Nephron (organoid): Measurements from ENCODE around the gene TPCN1.

ENCODE experiments used
- H3K27ac Mint-ChIP-seq, 3 experiments: 2 replicates each; pipeline ENCODE4 v1.8.0; 2020; ENCODE audit warnings: mixed read lengths in 3 of 3, mild to moderate bottlenecking in 2 of 3, moderate library complexity in 1 of 3
- H3K27me3 Mint-ChIP-seq: 2 replicates; pipeline ENCODE4 v1.8.0; 2021; ENCODE audit warnings: low read depth, mild to moderate bottlenecking, moderate library complexity, mixed read lengths
- H3K36me3 Mint-ChIP-seq: 2 replicates; pipeline ENCODE4 v1.8.0; 2020; ENCODE audit warnings: low read depth, mixed read lengths
- H3K4me1 Mint-ChIP-seq: 2 replicates; pipeline ENCODE4 v1.8.0; 2020; ENCODE audit warnings: mixed read lengths
- H3K4me3 Mint-ChIP-seq, 3 experiments: 2 replicates each; pipeline ENCODE4 v1.8.0; 2020; ENCODE audit warnings: mild to moderate bottlenecking in 3 of 3, mixed read lengths in 3 of 3, moderate library complexity in 2 of 3
- H3K9me3 Mint-ChIP-seq: 2 replicates; pipeline ENCODE4 v1.8.0; 2020; ENCODE audit warnings: mixed read lengths
- CTCF ChIP-seq, 3 experiments: fragments of 200-600 bp; sonication (generic); IDR thresholded peaks; one replicate each; pipeline ENCODE4 v1.5.0; 2021; ENCODE audit warnings: antibody characterized with exemption in 3 of 3; ENCODE audit not compliant: unreplicated experiment in 3 of 3

TPCN1 gene

GRCh38 chr12:113185180-113186032, 35.9 kb upstream of the TPCN1 start, which contains the start of the genes DDX54 and RITA1:
Gene DDX54, minus strand, starts transcription at chr12:113185478. Its CDS starts 27 bp downstream, at chr12:113185451.
Gene RITA1, plus strand, starts transcription at chr12:113185721. Its CDS starts 1,026 bp downstream, at chr12:113186747.
- Mint-ChIP-seq H3K9me3 (no peaks in the 10 kb centered on the region), H3K4me1 (peaks cover 12% of the 10 kb centered on the region), H3K27me3 (no peaks in the 10 kb centered on the region), H3K27ac (peak within 1 kb of the TSS; percentile 95 to 99 (median 96)), H3K4me3 (peak within 1 kb of the TSS; percentile 89 to 99 (median 95)), H3K36me3 (peaks cover 31% of the 10 kb centered on the region)
- no peak for TF ChIP-seq CTCF (IDR thresholded peaks at IDR 0.05; ENCODE audit: unreplicated experiment in 3 of 3)

GRCh38 chr12:113186033-113186365, 35.3 kb upstream of the TPCN1 start:
- TF ChIP-seq CTCF (IDR thresholded peaks at IDR 0.05; ENCODE audit: unreplicated experiment in 3 of 3): no peak
- peak overlapping the region; percentile 88 to 96 (median 90) for H3K27ac Mint-ChIP-seq

GRCh38 chr12:113186666-113187325, 34.5 kb upstream of the TPCN1 start:
- Mint-ChIP-seq H3K27me3 (no peaks in the 10 kb centered on the region), H3K4me1 (peaks cover 12% of the 10 kb centered on the region), H3K9me3 (no peaks in the 10 kb centered on the region), H3K27ac (peak overlapping the region; percentile 88 to 96 (median 90)), H3K4me3 (peak overlapping the region; percentile 89 to 99 (median 95)), H3K36me3 (peaks cover 28% of the 10 kb centered on the region)
- no peak for TF ChIP-seq CTCF (IDR thresholded peaks at IDR 0.05; ENCODE audit: unreplicated experiment in 3 of 3)

More at GRCh38 chr12:113186033-113186365, 35.3 kb upstream of the TPCN1 start:
- peaks cover 12% of the 10 kb centered on the region for H3K4me1 Mint-ChIP-seq
- H3K36me3 Mint-ChIP-seq: peaks cover 31% of the 10 kb centered on the region
- peak overlapping the region; percentile 89 to 99 (median 95) for H3K4me3 Mint-ChIP-seq
- H3K27me3 Mint-ChIP-seq: no peaks in the 10 kb centered on the region
- H3K9me3 Mint-ChIP-seq: no peaks in the 10 kb centered on the region

DNA sequence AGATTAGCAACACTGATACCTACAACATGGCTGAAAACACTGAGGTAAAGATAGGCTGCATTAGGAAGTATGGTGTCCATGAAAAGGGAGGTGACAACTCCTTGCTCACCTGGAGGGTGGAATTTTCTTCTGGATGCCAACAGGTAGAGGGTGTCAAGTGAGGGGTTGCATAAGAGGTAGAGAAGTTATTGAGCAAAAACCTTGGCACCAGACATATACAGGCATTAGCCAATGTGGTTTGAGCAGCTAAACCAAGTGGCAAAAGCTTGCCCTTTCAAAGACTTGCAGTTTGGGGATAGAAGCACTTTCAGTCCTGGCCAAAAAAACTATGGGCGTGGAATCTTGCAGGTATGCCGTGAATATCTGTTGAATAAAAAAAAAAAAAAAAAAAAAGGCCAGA, 31.9 kb upstream of the TPCN1 start:
- Mint-ChIP-seq H3K27ac (peak overlapping the region in 1 of 3 experiments; percentile 19), H3K36me3 (peaks cover 38% of the 10 kb centered on the region), H3K9me3 (no peaks in the 10 kb centered on the region), H3K4me3 (no peak overlapping the region), H3K27me3 (no peaks in the 10 kb centered on the region), H3K4me1 (peaks cover 21% of the 10 kb centered on the region)
- TF ChIP-seq CTCF (IDR thresholded peaks at IDR 0.05; ENCODE audit: unreplicated experiment in 3 of 3): no peak

DNA sequence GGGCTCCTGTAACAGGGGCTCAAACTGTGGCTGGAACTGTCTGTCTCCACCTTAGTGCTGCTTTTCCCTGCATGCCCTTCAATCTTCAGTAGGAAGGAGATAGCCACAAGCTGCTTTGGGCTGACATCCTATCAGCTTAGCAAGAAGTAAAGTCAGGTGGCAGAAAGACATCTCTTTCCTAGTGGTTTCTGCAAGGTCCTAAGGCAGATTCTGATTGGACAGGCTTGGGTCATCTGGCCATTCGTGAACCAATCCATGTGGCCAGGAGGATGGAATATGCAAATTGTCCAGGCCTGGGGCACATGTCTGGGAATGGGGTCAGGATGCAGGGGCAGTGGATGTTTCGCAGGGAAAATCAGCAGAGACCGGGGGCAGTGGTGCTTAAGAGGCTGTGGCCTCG, 30.5 kb upstream of the TPCN1 start:
- Mint-ChIP-seq H3K4me1 (peaks cover 22% of the 10 kb centered on the region), H3K36me3 (peaks cover 38% of the 10 kb centered on the region), H3K9me3 (no peaks in the 10 kb centered on the region), H3K4me3 (peak overlapping the region in 1 of 3 experiments; percentile 24), H3K27me3 (no peaks in the 10 kb centered on the region), H3K27ac (peak overlapping the region in 1 of 3 experiments; percentile 14)
- no peak for TF ChIP-seq CTCF (IDR thresholded peaks at IDR 0.05; ENCODE audit: unreplicated experiment in 3 of 3)
